GM19372 (cell line): ENCODE results near the gene PTGR3.
"Not testable (repeated sequence)": the region's sequence is repeated elsewhere in the genome, so short reads cannot be mapped to it uniquely, and the experiment has no call there.

Source experiments
- ATAC-seq: cut with Tn5 transposase; IDR thresholded peaks from one replicate; pipeline ENCODE4 v1.9.1; 2021; ENCODE audit warnings: mild to moderate bottlenecking, low read depth, moderate library complexity; ENCODE audit not compliant: unreplicated experiment

Gene PTGR3

DNA sequence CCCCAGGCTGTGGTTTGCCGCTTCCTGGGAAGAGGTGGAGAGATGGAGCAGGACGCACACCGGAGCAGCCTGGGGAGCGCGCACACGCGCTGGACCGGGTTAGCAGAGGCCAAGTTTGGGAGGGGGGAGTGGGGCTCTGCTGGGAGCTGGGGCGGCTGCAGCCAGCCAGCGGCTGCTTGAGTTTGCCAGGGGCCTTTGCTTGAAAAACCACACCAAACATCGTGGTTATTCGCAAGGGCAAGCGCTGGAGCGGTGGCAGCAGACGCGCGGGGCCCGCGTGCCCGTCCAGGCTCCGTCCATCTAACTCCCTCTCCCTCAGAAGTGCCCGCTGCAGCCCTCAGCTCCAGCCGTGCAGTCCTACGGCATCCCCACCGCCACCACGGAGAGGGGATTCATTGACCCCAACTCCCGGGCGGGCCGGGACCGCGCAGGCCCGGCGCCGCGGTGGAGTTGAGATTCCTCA lies 4.6 kb downstream of the PTGR3 start:
- ATAC-seq, result no peak

DNA sequence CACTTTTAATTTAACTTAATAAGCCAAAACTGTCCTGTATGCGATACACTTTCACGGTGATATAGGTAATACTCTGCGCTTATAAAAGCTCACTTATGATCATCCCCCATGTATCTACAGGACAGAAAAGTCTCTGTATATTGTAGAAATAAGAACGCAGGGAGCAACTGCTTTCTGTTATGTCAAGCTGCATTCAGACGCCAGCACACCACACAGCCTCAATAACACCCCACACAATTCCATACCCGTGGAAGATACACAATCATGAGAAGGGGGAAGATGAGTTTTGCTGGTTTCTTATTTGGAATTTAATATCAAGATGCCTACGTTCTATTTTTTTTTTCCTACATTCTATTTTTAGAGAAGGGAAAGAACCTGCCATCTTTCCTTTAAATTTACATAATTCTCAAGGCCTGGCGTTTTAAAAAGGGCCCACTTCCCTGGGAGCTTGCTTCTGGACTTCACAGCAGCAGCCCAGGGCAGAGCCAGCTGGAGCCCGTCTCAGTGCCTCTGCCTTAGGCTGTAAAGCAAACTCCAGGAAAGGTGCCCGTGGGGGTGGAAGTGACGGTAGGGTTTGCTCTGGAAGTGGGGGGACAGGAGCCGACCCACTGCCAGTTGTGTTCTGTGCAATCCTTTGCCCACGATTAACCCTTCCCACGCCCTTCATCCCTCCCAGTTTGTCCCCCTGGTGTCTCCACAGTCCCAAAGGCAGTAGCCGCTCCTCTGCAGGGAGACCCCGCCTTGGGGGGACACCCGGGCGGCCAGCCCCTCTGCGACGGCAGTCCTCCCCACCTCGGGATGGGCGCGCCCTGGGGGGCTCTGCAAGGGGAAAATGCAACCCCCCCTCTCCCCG lies 5.3 kb downstream of the PTGR3 start:
- no peak for ATAC-seq

DNA sequence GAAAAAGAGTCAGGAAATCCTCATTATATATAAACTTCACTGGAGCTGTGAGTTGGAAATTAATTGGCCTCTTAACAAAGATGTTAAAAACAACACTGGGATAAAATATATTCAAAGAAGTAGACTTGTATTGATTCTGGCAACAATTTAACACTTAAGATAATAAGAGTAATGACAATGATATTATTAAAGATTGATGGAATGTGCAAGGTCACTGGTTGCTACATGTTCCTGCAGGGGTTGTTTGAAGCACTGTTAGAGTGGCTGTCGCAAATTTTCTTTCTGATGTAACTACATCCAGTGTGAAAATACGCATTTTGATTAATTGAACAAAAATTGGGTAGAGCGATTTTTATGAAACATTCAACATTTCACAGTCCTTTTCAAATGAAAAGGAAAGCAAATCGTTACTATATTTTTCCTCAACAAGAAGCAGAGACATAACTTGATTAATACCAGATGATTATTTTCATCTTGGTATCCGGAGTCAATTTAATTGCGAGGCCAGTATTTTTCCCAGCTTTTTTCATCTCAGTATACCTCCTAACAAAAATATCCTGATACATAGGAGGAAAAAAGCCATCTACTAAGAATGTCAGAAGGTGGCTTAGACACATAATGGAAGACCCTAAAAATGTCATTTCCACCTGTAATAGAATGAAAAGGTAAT lies 6.1 kb downstream of the PTGR3 start:
- no peak for ATAC-seq

DNA sequence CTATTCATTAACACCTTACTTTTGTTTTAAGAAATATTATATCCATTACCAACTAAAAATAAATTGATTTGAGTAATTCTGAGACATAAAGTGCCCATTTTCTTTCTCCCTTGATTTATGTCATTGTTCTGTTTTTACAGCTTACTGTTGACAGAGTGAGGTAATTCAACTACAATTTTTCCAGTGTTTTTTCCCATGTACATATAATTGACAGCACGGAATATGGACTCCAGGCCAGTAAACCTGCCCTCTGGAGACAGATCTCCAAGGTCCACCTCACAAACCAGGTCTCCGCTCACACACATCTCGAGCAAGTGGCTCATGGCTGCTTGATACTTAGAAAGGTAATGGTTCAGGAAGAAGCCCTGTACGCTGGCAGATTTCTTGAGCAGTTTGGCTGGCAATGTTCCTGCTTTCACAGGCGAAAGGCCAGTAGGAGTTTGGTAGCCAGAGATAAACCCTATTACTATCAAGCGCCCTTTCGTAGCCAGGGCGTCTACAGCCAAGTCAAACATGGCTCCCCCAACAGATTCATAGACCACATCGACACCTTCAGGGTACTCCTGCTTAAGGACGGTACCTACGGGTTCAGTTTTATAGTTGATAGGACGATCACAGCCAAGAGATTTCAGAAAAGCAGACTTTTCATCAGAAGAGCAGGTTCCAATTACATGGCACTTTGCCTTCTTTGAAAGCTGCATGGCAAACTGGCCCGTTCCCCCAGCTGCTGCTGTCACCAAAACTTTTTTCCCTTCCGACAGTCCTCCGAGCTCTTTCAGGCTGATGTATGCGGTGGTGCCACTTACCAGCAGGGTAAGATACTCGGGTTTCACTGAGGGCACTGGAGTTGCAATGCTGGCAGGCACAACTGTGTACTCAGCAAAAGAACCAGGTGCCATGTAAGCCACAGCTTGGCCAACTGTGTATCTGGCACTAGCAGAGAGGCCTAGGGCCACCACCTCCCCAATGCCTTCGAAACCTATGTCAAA lies 7.4 kb downstream of the PTGR3 start:
- ATAC-seq, result no peak

DNA sequence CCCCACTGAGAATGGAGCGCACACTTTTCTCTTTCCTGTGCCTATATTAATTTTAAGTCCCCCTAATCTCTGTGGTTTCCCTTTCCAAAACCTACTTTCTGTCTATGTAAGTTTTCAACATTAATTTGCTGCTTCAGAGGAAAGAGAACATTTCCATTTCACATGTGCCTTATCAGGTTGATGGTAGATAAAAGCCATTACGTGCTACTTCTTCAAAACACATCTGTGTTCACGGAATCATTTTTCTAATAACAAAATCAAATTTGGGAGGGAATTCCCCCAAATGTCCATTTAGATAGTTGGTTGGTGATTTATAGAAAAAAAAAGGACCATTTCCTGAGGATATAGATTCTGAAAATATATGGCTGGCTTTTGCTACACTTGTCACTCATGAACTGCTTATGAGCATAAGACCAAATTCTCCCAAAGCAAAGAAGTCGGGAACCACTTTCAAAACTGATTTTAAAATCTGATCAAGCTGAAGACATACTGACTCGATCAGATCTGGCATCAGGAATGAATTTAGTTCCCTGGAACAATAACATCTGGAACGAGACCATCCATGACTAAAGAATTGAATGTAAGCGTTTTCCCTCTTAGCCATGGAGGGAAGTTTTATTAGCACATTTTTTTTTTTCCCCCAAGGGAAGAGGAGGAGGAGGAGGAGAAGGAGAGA lies 8.2 kb downstream of the PTGR3 start:
- ATAC-seq, result no peak

DNA sequence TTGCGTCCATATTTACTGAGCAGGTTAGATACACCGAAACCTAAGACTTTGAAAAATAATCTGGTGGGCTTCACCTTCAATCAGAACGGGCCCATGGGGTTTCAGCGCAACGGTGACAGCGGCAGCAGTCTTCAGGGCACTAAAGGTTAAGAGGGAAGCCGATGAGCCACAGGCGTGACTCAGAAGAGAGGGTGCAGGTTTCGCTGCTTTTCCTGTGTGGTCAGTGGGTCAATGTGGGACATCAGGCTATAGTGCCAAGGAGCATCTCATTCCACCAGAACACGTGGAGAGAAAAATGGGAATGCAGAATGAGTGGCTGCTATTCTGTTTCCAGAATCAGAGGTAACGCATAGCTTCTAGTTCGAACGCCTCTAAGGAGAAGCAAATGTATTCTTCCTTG lies 8.9 kb downstream of the PTGR3 start:
- ATAC-seq, result no peak

DNA sequence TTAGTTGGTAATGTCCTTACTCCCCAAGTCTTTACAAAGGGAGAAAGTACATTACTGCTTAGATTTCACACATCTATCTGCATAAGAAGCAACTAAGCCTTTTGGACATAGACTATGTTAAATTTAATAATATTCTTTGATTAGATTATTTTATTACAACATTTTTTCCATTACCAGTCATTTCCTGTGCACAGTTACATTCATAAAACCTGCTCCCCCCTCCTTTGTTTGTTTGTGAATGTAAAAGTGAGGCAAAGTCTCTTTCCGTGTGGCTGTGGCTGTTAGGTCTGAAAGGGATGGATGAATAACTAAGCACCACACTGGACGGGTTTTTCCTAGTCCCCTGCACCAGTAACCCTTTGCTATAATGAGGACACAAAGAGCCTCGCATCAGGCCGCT lies 9.6 kb downstream of the PTGR3 start:
- ATAC-seq, result no peak

DNA sequence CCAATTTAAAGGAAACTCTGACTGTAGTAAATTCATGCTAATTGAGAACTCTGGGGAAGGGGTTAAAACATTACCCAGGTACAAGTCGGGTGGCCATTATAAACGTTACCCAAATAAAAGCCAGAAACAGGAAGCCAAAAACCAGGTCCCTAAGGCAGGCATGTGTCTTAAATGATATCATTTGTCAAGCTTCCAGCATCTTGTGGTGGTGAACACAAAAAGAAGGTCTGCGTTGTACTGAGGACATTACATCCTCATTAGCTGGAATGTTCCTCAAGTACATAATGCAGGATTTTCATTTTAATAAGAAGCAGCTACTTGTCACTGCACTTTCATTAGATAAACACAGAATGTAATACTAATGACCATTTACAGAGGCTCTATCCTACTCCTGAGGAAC lies 10.9 kb downstream of the PTGR3 start:
- ATAC-seq, result no peak

DNA sequence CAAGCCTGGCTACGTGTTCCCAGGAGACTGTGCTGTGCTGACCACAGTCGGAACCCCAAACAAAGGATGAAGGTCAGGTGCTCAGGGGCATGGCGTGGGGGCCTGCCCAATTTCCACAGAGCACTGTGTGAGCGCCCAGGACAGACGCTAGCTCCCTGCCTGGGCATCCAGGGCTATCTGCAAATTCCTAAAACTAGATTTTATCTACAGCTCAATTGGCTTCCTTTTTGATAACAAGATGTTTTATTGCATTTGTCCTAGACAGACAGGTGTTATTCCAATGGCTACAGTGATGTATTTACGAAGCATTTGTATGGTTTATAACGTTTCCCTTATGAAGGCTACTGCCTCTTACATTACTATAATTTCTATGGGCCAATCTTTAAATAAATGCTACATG lies 16.0 kb downstream of the PTGR3 start:
- ATAC-seq, result no peak

DNA sequence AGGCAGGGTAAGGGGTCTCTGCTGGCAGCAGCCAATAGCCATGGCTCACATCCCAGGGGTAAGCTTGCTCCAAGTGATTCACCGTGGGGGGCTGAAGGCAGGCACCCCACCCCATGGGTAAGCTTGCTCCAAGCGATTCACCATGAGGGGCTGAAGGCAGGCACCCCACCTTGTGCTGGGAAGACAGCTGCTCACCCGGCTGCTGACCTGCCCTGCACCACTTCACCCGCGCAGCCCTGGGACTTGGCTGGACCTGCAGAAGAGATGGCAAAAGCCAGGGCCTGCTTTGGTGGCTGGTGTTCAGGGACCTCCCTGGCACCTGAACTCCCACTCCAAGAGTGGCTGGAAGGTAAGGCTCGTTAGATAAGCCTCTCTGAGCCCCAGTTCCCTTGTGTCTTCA lies 19.2 kb downstream of the PTGR3 start:
- ATAC-seq, result no peak

DNA sequence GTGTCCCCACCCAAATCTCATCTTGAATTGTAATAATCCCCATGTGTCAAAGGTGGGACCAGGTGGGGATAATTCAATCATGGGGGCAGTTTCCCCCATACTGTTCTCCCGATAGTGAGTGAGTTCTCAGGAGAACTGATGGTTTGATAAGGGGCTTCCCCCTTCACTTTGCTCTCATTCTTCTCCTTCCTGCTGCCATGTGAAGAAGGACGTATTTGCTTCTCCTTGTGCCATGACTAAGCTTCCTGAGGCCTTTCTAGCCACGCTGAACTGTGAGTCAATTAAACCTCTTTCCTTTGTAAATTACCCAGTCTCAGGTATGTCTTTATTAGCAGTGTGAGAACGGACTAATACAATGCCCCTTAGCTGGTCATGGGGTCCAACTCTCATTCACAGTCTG lies 21.2 kb downstream of the PTGR3 start:
- ATAC-seq, result not testable (repeated sequence)

DNA sequence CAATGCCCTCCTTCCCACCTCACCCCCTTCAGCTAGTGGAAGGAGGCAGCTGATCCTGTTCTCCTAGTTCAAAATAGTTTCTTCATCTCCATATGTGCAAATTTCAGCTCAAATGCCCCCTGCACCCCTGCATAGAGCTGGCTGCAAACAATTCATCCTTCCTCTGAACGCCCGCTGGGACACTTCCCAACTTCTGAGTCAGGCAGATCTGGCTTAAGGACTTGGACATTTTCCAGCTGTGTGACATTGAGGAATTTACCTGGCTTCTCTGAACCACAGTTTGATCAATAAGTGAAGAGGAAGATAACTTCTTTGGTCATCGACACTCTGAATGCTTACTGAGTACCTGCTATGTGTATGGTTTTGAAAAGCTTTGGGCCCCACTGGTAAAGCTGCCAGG lies 23.5 kb downstream of the PTGR3 start:
- no peak for ATAC-seq

DNA sequence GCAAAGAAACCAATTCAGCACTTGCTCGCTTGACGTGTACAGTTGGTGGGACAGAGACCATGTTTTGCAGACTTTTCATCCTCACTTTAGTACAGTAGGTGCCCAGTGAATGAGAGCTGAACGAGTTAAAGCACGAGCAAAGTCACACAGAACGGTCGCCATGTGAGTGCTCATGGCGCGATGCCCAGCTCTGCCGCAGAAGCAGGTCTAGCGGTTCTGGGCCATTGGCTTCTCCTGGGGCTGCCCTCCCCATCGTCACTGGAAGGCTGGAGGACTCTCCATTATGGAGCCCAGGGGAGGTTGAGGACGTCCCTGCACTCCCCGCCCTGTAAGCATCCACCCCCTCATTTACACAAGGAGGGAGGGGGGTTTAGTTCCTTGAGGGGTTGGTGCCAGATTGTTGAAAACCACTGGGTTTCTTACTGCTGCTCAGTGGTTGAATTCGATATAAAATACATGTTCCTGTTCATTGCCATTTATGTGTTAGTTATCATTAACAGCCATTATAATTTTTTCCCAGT lies 24.9 kb downstream of the PTGR3 start:
- ATAC-seq, result no peak

DNA sequence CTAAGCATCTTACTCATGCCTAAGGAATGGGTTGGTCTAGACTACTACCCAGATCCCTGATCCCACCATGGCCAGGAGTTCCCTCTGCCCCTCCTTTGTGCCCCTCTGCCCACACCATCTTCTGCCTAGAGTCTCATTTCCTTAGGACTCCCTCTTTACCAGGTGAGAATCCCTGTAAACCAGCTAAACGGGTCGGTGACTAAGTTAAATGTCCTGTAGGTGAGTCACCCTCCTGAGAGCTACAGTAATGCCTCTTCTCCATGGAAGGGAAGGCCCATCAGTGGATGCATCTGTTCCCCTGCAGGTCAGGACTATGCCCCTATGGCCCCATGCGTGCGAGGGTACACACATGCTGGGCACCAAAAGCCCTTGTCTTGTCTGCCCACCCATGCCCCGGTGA lies 25.4 kb downstream of the PTGR3 start:
- no peak for ATAC-seq

DNA sequence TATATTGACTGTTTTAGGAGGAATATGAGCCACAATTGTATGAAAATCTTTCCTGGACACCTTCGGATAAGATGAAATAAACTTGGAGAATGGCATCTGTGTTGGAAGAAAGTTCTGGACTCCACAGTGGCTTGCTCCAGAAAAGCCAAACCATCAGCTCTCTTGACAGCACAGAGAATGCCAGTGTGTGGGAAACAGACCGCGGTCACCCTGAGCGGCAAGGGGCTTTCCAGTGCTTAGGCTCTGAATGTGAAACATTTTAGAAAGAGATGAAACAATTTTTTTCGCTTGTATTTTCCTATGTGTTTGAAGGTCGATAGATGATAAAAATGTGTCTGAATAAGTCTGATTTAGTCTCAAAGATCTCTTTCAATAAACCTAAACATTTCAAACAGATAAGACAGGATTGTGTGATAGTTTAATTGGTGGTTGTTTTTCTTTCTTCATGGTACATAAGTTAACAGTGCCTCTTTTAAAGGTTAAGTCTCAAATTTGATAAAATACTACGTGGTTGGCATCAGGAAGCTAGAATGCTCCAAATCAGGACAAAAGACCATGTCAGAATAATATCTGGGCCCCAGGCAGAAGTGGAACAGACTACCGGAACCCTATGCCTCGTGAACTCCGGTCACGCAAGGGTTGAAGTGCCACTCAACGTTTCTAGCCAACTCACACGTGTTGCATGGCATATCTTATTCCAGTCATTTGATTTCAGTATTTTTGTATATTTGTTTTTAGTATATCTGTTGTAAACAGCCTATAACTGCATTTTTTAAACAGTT lies 28.9 kb downstream of the PTGR3 start:
- no peak for ATAC-seq

DNA sequence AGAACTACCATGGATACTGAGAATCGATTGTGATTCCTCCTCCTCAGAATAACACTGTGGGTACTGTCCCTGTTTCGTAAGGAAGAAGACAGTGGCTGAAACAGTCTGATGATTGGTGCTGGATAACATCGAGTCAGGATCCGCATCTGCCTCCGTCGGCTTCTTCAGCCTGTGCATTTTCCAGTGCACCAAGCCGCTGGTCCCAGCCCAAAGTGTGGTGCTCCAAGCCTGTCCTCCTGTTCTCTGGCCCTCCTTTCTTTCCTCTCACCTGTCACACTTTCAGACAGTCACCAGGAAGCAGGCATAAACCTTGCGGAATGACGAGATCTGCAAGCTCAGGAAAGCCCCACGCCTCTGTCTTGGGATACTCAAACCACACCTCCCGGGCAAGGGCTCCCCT lies 30.6 kb downstream of the PTGR3 start:
- no peak for ATAC-seq

DNA sequence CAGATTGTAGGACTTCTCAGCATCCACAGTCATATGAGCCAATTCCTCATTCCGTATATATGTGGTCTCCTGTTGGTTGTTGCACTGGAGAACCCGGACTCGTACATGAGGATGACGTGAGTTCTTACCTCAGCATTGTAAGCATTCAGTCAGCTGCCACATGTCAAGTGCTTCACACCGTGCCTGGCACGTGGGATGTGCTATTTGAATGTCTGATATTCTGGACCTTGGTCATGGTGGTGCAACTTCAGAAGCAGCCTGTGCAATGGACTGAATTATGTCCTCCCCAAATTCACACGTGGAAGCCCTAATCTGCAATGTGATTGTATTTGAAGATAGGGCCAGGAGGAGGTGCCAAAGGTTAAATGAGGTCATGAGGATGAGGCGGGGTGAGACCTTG lies 32.1 kb downstream of the PTGR3 start:
- ATAC-seq, result no peak

DNA sequence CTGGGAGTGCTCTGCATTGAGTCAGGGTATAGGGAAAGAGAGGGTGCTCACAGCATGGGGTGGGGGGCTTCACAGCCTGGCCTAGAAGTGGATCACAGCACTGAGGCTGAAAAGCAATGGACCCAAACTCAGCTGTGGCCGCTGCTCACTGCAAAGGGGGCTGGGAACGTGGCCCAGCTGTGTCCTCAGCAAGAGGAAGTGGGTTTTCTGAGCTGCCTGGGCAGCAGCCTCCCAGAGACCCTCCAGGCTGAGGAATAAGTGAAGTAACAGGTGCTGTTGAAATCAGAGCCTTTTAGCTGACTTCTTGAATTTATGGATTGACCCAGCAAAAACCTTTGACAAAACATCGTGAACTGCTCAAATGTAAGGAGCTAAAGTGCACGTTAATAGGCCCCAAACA lies 35.2 kb downstream of the PTGR3 start:
- no peak for ATAC-seq

DNA sequence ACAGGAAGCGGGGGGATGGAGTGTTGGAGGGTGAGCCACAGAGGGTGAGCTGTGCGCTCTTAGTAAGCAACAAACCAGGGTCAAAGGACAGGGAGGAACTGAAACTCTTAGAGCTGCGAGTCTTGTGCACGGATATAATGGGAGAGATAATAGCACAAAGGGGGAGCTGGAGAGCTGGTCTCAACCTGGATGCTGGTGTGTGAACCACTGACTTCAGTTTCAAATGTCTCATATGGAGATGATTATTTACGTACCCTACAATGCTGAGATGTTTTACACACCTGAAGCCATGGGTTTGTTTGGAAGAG lies 35.9 kb downstream of the PTGR3 start:
- peak; percentile 100 for ATAC-seq
